GM12801 (cell line): ENCODE data around the gene GMPPA.

Experiments used
- CTCF ChIP-seq: IDR thresholded peaks from one replicate; pipeline ENCODE4 v1.5.1; 2011; ENCODE audit warnings: control low read depth; ENCODE audit not compliant: insufficient read length; ENCODE audit errors: extremely low read depth

The GMPPA gene

DNA sequence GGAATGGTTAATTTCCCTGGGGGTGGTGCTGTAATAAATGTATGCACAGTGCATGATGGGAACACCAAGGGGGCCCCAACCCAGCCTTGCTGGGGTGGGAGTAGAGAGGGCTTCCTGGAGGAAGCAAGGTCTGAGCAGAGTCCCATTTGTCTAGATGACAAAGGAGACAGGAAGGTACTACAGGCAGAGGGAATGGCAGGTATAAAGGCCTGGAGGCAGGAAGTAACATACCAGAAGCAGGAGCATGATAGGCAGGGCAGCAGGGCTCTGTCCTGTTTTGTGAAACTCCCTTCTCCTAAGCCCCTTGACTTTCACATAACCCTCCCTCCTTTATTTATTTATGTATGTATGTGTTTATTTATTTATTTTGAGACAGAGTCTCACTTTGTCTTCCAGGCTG is 3.9 kb downstream of the GMPPA start:
- TF ChIP-seq CTCF, result no peak

DNA sequence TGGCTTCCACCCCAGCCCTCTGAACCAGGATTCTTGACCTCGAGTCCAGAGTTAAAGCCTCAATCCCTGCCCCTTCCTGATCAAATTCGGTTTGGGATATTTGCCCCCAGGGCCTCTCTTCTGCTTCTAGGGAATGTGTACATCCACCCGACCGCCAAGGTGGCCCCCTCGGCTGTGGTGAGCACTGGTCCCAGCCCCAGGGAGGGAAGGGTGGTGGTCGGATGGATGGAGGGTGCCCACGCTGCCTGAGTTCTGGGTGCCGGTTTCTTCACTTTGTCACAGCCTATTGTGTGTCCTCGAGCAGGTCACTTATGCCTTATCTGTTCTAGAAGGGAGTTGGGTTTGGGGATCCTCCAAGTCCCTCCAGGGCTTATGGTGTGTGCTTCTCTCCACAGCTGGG is 6.9 kb downstream of the GMPPA start:
- TF ChIP-seq CTCF, result no peak

GRCh38 chr2:219506153-219506801 is 7.6 kb downstream of the GMPPA start:
- TF ChIP-seq CTCF, result no peak

DNA sequence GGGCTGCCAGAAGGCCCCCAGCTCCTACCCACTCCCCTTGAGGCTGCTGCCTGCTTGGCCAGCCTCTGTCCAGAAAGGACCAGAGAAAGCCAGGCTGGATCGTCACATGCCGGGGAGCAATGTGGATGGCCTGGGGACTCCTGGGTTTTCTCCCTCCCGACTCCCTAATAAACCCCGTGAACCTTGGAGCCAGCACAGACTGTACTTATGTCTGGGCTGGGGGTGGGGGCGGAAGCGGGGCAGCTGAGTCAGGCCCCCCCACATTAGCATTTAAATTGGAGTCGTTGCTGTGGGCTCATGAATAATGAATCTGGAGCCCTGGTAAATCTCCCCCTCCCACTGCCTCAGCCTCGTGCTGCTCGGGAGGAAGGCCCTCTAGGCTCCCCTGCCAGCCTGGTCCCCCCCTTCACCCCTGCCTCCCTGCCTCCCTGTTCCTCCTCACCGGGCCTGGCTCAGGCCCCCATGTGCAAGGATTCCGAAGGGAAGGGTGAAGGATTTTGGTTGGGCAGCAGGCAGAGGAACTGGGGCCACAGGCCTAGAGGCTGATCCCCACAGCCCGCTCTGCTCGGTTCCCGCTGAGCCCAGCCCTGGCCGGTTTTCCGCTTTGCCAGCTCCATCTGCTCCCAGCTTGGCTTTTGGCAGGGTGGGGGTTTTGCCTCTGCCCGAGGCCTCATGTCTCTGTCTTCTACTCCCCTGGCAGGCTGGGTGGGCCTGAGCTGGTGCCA is 8.3 kb downstream of the GMPPA start:
- TF ChIP-seq CTCF, result no peak

DNA sequence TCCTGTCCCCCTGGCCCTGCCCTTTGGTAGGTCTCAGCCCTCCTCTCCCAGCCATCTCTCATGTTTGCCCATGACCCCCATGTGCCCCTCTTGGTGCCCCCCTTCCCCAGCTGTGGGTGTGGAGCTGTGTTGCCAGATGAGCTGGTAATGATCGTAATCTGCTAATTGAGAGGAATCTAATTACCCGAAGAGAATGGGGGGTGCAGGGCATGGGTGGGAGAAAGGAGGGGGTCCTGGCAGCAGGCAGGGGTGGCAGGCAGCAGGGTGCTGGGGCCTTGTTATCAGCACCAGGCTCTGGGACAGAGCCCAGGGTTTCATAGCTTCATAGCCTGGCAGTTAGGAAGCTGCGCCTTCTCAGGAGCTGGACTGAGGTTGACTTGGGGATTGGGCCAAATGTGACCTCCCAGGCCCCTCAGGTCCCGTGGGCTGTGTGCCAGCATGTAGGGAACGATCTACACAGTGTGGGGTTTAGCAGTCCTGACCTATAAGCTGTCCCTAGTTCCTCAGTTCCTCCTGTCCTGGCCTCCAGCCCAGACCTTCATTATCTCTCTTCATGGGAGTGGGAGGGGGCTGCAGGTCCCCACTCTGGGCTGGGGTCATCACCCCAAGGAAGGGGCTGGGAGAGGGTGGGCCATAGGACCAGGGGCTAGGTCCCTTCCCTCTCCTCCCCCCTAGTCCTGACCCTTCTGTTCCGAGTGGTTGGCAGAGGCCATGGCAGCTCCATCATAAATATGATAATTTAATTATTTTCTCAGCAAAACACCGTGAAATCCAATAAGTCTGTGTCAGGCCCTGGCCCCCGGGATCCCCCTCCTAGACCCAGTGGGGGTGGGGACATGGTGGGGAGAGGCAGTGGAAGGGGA is 9.1 kb downstream of the GMPPA start:
- no peak for TF ChIP-seq CTCF

DNA sequence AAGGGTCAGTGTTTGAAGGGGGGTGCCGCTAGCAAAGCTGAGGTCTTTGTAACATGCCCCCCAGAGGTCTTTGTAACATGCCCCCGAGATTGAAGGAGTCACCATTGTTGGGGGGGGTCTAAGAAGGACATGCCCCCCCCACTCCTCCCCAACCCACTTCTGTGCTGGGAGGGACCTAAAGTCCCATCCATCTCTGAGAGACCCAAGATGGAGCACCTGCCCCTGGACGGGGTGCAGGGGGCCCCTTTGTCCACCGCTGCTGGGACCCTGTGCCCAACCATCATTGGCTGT is 9.7 kb downstream of the GMPPA start:
- no peak for TF ChIP-seq CTCF

DNA sequence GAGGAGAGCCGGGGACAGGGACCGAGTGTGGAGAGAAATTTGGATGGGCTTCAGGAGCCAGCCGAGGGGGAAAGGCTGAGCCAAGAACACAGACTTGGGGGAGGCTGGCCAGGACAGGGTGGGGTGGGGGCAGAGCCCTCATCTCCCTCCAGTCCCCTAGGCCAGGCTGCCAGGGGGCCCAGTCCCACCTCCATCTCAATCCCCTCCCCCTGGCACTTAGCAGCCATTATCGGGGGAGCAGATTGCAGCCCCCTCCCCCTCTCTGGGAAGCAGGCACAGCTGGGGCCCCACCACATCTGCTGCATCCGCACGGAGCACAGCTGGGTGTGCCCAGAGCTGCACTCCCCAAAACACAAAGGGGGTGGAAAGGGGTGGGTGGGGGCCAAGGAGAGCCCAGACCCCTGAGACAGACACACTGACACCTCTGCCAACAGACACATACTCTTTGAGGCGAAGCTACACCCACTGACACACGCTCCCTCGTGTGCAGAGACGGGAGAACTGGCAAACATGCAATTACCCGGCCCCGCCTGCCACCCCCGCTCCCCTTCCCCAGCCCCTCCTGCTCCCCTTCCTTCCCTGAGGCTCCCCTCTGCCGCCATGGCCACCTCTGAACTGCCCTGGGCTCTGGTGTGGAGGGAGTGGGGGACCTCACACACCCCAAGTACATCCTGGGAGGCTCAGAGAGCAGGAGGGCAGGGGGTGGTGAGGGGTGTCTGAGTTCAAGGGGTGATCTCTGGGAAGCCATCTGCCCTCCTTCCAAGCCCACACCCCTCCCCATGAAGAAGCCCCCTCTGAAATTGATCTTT is 10.5 kb downstream of the GMPPA start:
- TF ChIP-seq CTCF, result no peak
